Measurements from ENCODE around the gene MTX1.

GRCh38 chr1:155177192-155177917, 31.1 kb upstream of the MTX1 start:
- TF ChIP-seq CTCF (IDR thresholded peaks at IDR 0.05 in 4 of 5, conservative IDR thresholded peaks at IDR 0.05 in 1 of 5) (no peak), POLR2A (IDR thresholded peaks at IDR 0.05) (no peak)

All from gastrocnemius medialis (tissue), 4 donors.